ENCODE results near the gene ROPN1L. TPM values are rescaled to one million over a fixed set of nuclear protein-coding genes. Genes with fewer than 3 reads are reported as not detected.

Gene ROPN1L
- total RNA-seq, 1 donor from 2014 or later = 0.45 TPM

DNA sequence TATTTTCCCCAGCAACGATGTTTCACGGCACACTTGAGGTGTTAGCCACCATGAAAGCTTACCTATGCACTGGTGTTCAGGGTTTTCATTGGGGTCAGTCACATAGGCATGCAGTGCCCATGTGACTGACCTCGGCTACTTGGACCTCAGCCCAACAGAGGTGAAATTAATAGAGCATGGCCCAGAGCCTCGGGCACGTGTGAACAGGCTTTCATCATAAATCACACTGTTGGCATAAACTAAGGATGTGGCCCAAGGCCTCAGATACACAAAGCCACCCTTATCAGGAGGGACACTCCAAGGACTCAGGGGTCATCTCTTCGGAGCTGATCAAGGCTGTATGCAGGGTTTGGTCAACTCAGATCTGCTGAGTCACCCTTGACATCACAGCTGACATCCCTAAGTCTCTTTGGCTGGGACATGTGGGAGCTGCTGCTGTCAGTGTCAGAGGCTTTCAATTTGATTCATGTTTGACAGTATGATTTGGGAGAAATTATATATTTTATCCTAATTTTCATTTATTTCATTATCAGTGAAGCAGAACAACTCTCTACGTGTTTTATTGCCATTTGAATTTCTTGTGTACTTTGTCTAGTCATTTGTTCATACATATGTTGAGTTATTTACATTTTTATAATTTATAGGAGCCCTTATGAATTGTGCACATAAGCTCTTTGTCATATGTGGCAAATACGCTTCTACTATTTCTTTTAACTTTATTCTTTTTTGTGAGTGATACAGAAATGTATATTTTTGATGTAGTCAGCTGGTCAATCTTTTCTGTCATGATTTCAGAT lies 62.5 kb downstream of the ROPN1L start:
- Mint-ChIP-seq H3K4me3 (no peak overlapping the region), H3K4me1 (peaks cover 33% of the 10 kb centered on the region), H3K9me3 (no peaks in the 10 kb centered on the region), H3K27me3 (ENCODE audit: low read depth) (no peaks in the 10 kb centered on the region), H3K36me3 (no peaks in the 10 kb centered on the region), H3K27ac (no peak overlapping the region)
- no peak for DNase-seq (ENCODE audit: low spot score in 2 of 2, unreplicated experiment in 2 of 2)
- TF ChIP-seq, protein P1, sequence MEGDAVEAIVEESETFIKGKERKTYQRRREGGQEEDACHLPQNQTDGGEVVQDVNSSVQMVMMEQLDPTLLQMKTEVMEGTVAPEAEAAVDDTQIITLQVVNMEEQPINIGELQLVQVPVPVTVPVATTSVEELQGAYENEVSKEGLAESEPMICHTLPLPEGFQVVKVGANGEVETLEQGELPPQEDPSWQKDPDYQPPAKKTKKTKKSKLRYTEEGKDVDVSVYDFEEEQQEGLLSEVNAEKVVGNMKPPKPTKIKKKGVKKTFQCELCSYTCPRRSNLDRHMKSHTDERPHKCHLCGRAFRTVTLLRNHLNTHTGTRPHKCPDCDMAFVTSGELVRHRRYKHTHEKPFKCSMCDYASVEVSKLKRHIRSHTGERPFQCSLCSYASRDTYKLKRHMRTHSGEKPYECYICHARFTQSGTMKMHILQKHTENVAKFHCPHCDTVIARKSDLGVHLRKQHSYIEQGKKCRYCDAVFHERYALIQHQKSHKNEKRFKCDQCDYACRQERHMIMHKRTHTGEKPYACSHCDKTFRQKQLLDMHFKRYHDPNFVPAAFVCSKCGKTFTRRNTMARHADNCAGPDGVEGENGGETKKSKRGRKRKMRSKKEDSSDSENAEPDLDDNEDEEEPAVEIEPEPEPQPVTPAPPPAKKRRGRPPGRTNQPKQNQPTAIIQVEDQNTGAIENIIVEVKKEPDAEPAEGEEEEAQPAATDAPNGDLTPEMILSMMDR (IDR thresholded peaks at IDR 0.05; ENCODE audit: unreplicated experiment) = no peak

DNA sequence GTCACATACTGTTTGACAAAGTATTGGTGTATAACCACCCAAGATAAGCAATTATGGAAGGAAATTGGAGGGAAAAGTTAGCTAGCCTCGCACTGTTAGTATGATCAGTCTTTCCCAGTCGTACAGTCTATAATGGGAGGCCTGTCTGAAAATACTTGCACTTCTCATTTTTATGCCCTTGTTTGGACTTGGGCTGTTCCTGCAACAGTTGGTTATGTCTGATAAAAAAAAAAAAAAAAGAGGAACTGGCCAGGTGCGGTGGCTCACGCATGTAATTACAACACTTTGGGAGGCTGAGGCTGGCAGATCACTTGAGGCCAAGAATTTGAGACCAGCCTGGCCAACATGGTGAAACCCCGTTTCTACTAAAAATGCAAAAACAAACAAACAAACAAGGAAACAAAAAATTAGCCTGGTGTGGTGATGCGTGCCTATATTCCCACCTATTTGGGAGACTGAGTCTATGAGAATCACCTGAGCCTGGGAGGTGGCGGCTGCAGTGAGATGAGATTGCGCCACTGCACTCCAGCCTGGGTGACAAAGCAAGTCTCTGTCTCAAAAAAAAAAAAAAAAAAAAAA lies 63.9 kb downstream of the ROPN1L start:
- no peaks in the 10 kb centered on the region for H3K27me3 Mint-ChIP-seq (ENCODE audit: low read depth)
- no peaks in the 10 kb centered on the region for H3K9me3 Mint-ChIP-seq
- TF ChIP-seq, protein P1 (IDR thresholded peaks at IDR 0.05; ENCODE audit: unreplicated experiment) = no peak
- no peak overlapping the region for H3K4me3 Mint-ChIP-seq
- no peaks in the 10 kb centered on the region for H3K36me3 Mint-ChIP-seq
- peaks cover 38% of the 10 kb centered on the region for H3K4me1 Mint-ChIP-seq
- DNase-seq (ENCODE audit: low spot score in 2 of 2, unreplicated experiment in 2 of 2) = no peak
- H3K27ac Mint-ChIP-seq = no peak overlapping the region

DNA sequence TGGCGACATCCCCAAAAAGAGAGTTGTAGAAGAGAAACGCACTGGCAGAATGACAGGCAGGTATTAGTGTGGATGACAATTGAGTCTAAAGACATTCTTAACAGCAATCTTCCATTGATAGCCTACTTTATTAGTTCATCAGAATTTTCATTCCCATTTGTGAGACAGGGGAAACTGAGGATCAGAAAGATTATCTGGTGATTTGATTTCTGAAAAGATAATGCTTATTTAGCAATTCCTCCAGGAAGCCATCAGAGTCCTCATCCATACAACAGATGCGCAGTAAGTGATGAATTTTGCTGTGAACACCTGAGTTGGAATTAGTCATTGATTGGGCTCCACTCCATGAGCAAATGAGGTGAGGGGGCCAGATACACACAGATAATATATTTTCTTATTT lies 64.9 kb downstream of the ROPN1L start:
- peaks cover 31% of the 10 kb centered on the region for H3K4me1 Mint-ChIP-seq
- no peak overlapping the region for H3K4me3 Mint-ChIP-seq
- no peaks in the 10 kb centered on the region for H3K36me3 Mint-ChIP-seq
- H3K9me3 Mint-ChIP-seq = peaks cover 2% of the 10 kb centered on the region
- H3K27ac Mint-ChIP-seq = no peak overlapping the region
- TF ChIP-seq, protein P1 (IDR thresholded peaks at IDR 0.05; ENCODE audit: unreplicated experiment) = no peak
- no peak for DNase-seq (ENCODE audit: low spot score in 2 of 2, unreplicated experiment in 2 of 2)
- H3K27me3 Mint-ChIP-seq (ENCODE audit: low read depth) = no peaks in the 10 kb centered on the region

- Mint-ChIP-seq H3K36me3 (no peaks in the 10 kb centered on the region), H3K27ac (peak overlapping the region; percentile 73), H3K4me3 (no peak overlapping the region), H3K27me3 (ENCODE audit: low read depth) (no peaks in the 10 kb centered on the region), H3K4me1 (peaks cover 27% of the 10 kb centered on the region), H3K9me3 (peaks cover 2% of the 10 kb centered on the region)
- no peak for DNase-seq (ENCODE audit: low spot score in 2 of 2, unreplicated experiment in 2 of 2)
- TF ChIP-seq, protein P1 (IDR thresholded peaks at IDR 0.05; ENCODE audit: unreplicated experiment) = no peak
These were observed 66.0 kb downstream of the ROPN1L start for GRCh38 chr5:10507575-10508096.

DNA sequence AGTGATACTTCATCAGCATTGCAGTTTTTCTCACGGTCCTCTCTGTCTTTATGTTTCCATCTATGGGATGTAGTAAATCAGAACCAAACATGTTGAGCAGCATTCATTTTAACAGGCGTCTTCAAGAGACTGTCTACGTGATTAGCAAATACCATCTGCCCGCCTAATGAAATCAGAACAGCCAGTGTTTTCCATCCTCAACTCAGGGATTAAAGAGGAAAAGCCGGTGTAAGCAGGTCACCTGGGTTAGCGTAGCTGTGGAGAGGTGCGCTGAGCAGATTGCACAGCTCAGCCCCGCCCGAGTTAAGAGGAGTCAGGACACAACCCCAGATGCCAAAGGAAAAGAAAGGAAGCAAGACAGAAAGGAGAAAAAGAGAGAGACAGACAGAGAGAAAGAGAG lies 67.9 kb downstream of the ROPN1L start:
- no peaks in the 10 kb centered on the region for H3K27me3 Mint-ChIP-seq (ENCODE audit: low read depth)
- H3K9me3 Mint-ChIP-seq = peaks cover 2% of the 10 kb centered on the region
- H3K4me3 Mint-ChIP-seq = no peak overlapping the region
- no peaks in the 10 kb centered on the region for H3K36me3 Mint-ChIP-seq
- H3K4me1 Mint-ChIP-seq = peaks cover 34% of the 10 kb centered on the region
- no peak for DNase-seq (ENCODE audit: low spot score in 2 of 2, unreplicated experiment in 2 of 2)
- TF ChIP-seq, protein P1 (IDR thresholded peaks at IDR 0.05; ENCODE audit: unreplicated experiment) = no peak
- H3K27ac Mint-ChIP-seq = peak overlapping the region; percentile 79
